T-cell (primary cell): Measurements from ENCODE around the gene RNF213. TPM values are rescaled to one million over a fixed set of nuclear protein-coding genes. Genes with fewer than 3 reads are reported as not detected.

Experiments
- ATAC-seq, 4 experiments: fragments of 200-7000 bp in 3 of 4; fragments of 150-1000 bp in 1 of 4; cut with Tn5 transposase; replicated peaks in 1 of 4; 1 replicate in 3 of 4; 2 replicates in 1 of 4; pipeline ENCODE4 v1.10.0; 2021; ENCODE audit warnings: moderate library complexity in 3 of 4, mild to moderate bottlenecking in 2 of 4, moderate number of reproducible peaks in 1 of 4
- CTCF ChIA-PET, 2 donors: fragments of 300-600 bp; sonication (Branson Sonifier 250); formaldehyde crosslinking; loops; one replicate each; lab custom pipeline; 2022; ENCODE audit warnings: antibody characterized with exemption in 2 of 2; lab: Charles Lee
- POLR2A ChIA-PET, 2 donors: fragments of 300-600 bp; sonication (Branson Sonifier 250); formaldehyde crosslinking; loops; one replicate each; lab custom pipeline; 2022; ENCODE audit warnings: antibody characterized with exemption in 2 of 2; lab: Charles Lee
- DNase-seq, 35 experiments: peaks; one replicate each; pipeline versions ENCODE4 v3.0.0 to v3.0.0-alpha.2; 2013 to 2023
- H3K27ac ChIP-seq: one replicate; pipeline ENCODE4 v1.5.1; 2013; ENCODE audit warnings: low read length
- H3K27me3 ChIP-seq, 2 experiments: replicated peaks in 1 of 2; 1 replicate in 1 of 2; 2 replicates in 1 of 2; pipeline versions ENCODE4 v1.6.1 to v1.7.0; 2013; ENCODE audit warnings: low read length in 1 of 2, mixed read lengths in 1 of 2; ENCODE audit not compliant: control insufficient read depth in 2 of 2, insufficient read depth in 2 of 2; ENCODE audit errors: extremely low read depth in 1 of 2
- H3K36me3 ChIP-seq, 2 donors: 1 replicate in 1 of 2; 2 replicates in 1 of 2; pipeline versions ENCODE4 v1.6.1 to v1.7.0; 2013; ENCODE audit warnings: low read length in 1 of 2; ENCODE audit not compliant: control insufficient read depth in 2 of 2, insufficient read depth in 1 of 2; ENCODE audit errors: extremely low read depth in 1 of 2
- H3K4me1 ChIP-seq, 2 experiments: 1 replicate in 1 of 2; 2 replicates in 1 of 2; pipeline versions ENCODE4 v1.6.1 to v1.7.0; 2013; ENCODE audit warnings: low read length in 2 of 2, mixed read lengths in 1 of 2; ENCODE audit not compliant: insufficient read depth in 2 of 2, control insufficient read depth in 1 of 2; ENCODE audit errors: extremely low read depth in 1 of 2
- H3K4me3 ChIP-seq, 2 donors: 1 replicate in 1 of 2; 2 replicates in 1 of 2; pipeline versions ENCODE4 v1.5.1 to v1.7.0; 2013; ENCODE audit warnings: mild to moderate bottlenecking in 2 of 2, low read length in 1 of 2, moderate library complexity in 1 of 2; ENCODE audit not compliant: control insufficient read depth in 1 of 2; ENCODE audit errors: extremely low read depth in 1 of 2
- H3K9me3 ChIP-seq: 2 replicates; pipeline ENCODE4 v1.7.0; 2013
- H3K27ac Mint-ChIP-seq, 2 donors: one replicate each; pipeline ENCODE4 v1.8.0; 2020 to 2021; ENCODE audit warnings: mild to moderate bottlenecking in 2 of 2, mixed read lengths in 2 of 2
- H3K27me3 Mint-ChIP-seq, 2 donors: one replicate each; pipeline ENCODE4 v1.8.0; 2021 to 2022; ENCODE audit warnings: mixed read lengths in 2 of 2
- H3K36me3 Mint-ChIP-seq: one replicate; pipeline ENCODE4 v1.8.0; 2021; ENCODE audit warnings: mixed read lengths
- H3K4me1 Mint-ChIP-seq, 3 donors: one replicate each; pipeline ENCODE4 v1.8.0; 2020 to 2022; ENCODE audit warnings: mixed read lengths in 3 of 3, mild to moderate bottlenecking in 1 of 3
- H3K4me3 Mint-ChIP-seq, 3 donors: one replicate each; pipeline ENCODE4 v1.8.0; 2020 to 2022; ENCODE audit warnings: mild to moderate bottlenecking in 3 of 3, mixed read lengths in 3 of 3, moderate library complexity in 3 of 3
- H3K9me3 Mint-ChIP-seq, 3 donors: one replicate each; pipeline ENCODE4 v1.8.0; 2020 to 2022; ENCODE audit warnings: mixed read lengths in 3 of 3
- WGBS: methylation state at CpG from one replicate; pipeline ENCODE4 v1.1.5; 2013; ENCODE audit warnings: missing lambda C conversion rate; ENCODE audit not compliant: insufficient coverage; 5-methylcytosine and 5-hydroxymethylcytosine counted together
- total RNA-seq, 35 experiments: library from RNA in 6 of 35; stranded (reverse) in 6 of 35; fragments of 120-200 nt in 1 of 35; gene quantifications; one replicate each; pipeline versions ENCODE4 v1.2.1 to v1.2.4 and lab custom pipeline; 2013 to 2026

The RNF213 gene
- total RNA-seq, 5 donors from 2014 or later (not counting 1 experiment from before 2014, with no cell fraction given): 433 to 628 (median 590) TPM

GRCh38 chr17:80446645-80447405 is 186.2 kb downstream of the RNF213 start:
- H3K4me1 Mint-ChIP-seq: no peaks in the 10 kb centered on the region
- POLR2A ChIA-PET: interaction anchor here in 1 of 2 donors (0.6 kb wide), 1 partner anchor 576 kb away, joined by 3 read pairs; no protein-coding TSS in a partner anchor
- 92% methylated on average over 7 of the region's 12 CpGs for WGBS
- no peak overlapping the region for H3K27ac Mint-ChIP-seq
- CTCF ChIA-PET: no interaction called here
- H3K27ac ChIP-seq: no peak overlapping the region
- H3K27me3 Mint-ChIP-seq: peaks cover 11 to 17% of the 10 kb centered on the region in 2 donors
- H3K9me3 ChIP-seq: no peaks in the 10 kb centered on the region
- H3K9me3 Mint-ChIP-seq: no peaks in the 10 kb centered on the region
- H3K36me3 Mint-ChIP-seq: no peaks in the 10 kb centered on the region
- H3K27me3 ChIP-seq: peaks cover 0 to 45% of the 10 kb centered on the region in 2 experiments
- H3K36me3 ChIP-seq: no peaks in the 10 kb centered on the region
- DNase-seq (no peak), ATAC-seq (no peak)
- H3K4me3 ChIP-seq: no peak overlapping the region
- no peaks in the 10 kb centered on the region for H3K4me1 ChIP-seq
- no peak overlapping the region for H3K4me3 Mint-ChIP-seq

GRCh38 chr17:80447790-80448189 is 187.1 kb downstream of the RNF213 start:
- WGBS: 83% methylated on average over 2 of the region's 4 CpGs
- Mint-ChIP-seq H3K9me3 (no peaks in the 10 kb centered on the region), H3K27ac (no peak overlapping the region), H3K4me1 (no peaks in the 10 kb centered on the region), H3K27me3 (peaks cover 6 to 9% of the 10 kb centered on the region in 2 donors), H3K4me3 (no peak overlapping the region), H3K36me3 (no peaks in the 10 kb centered on the region)
- no peak for ATAC-seq
- H3K4me3 ChIP-seq: no peak overlapping the region
- no peak for DNase-seq
- no peak overlapping the region for H3K27ac ChIP-seq
- ChIA-PET CTCF (no interaction called here), POLR2A (no interaction called here)
- H3K4me1 ChIP-seq: no peaks in the 10 kb centered on the region
- peaks cover 0 to 41% of the 10 kb centered on the region in 2 experiments for H3K27me3 ChIP-seq
- no peaks in the 10 kb centered on the region for H3K9me3 ChIP-seq
- H3K36me3 ChIP-seq: no peaks in the 10 kb centered on the region

Other genes starting within 250 kb of the RNF213 start
- gene TBC1D16, start 225.0 kb upstream of the RNF213 start, total RNA-seq: 1 to 10 TPM; 1.9 to 6.1 (median 3.4) TPM
- 1 to 10 TPM in 4 of 5 donors, under 1 TPM in 1; 0.70 to 3.1 (median 1.4) TPM for gene CCDC40, start 224.2 kb upstream of the RNF213 start, total RNA-seq
- gene GAA, start 159.3 kb upstream of the RNF213 start, total RNA-seq: 10 to 100 TPM; 32.0 to 47.2 (median 42.1) TPM
- 100 to 1,000 TPM in 1 of 5 donors, 10 to 100 TPM in 4; 70.1 to 105 (median 71.4) TPM for gene EIF4A3, start 113.7 kb upstream of the RNF213 start, total RNA-seq
- gene CARD14, start 90.8 kb upstream of the RNF213 start, total RNA-seq: under 1 TPM in 2 of 5 donors, not detected in 3; 0.06 to 0.10 TPM
- 100 to 1,000 TPM; 133 to 197 (median 155) TPM for gene SGSH, start 40.5 kb upstream of the RNF213 start, total RNA-seq
- 100 to 1,000 TPM in 3 of 5 donors, 10 to 100 TPM in 2; 45.9 to 123 (median 112) TPM for gene SLC26A11, start 40.4 kb upstream of the RNF213 start, total RNA-seq
- 10 to 100 TPM; 17.1 to 22.2 (median 21.1) TPM for gene ENDOV, start 154.3 kb downstream of the RNF213 start, total RNA-seq
- under 1 TPM; 0.13 to 0.67 (median 0.33) TPM for gene NPTX1, start 215.8 kb downstream of the RNF213 start, total RNA-seq